Endothelial cell of umbilical vein (primary cell): Measurements from ENCODE around the gene FILIP1L. TPM values are rescaled to one million over a fixed set of nuclear protein-coding genes. Genes with fewer than 3 reads are reported as not detected.

Source experiments
- BruUV-seq: library from RNA; stranded (reverse); fragments of 400-500 nt; replicated peaks from 2 replicates; lab custom pipeline; 2021; lab: Mats Ljungman, UMichigan
- CTCF ChIA-PET: fragments of 300-600, 350-600 bp; sonication (Branson Sonifier 250); formaldehyde crosslinking; loops from one replicate; lab custom pipeline; 2021; ENCODE audit warnings: antibody characterized with exemption, inconsistent platforms; lab: Charles Lee
- POLR2A ChIA-PET: fragments of 300-600, 350-600 bp; sonication (Branson Sonifier 250); formaldehyde crosslinking; loops from one replicate; lab custom pipeline; 2021; ENCODE audit warnings: antibody characterized with exemption, inconsistent platforms; lab: Charles Lee
- DNase-seq: peaks from one replicate; pipeline ENCODE4 v3.0.0-alpha.2; 2011; ENCODE audit warnings: low read depth, low spot score
- FAIRE-seq: peaks from 2 replicates; lab custom pipeline; 2011; peaks lifted over from hg19 to GRCh38; lab: Jason Lieb, UNC
- H2AFZ ChIP-seq: 2 replicates; pipeline ENCODE4 v1.6.0; 2012; ENCODE audit warnings: low read depth, low read length, control low read depth, inconsistent platforms
- H3K27ac ChIP-seq: 2 replicates; pipeline ENCODE4 v1.5.1; 2011; ENCODE audit warnings: low read depth, mild to moderate bottlenecking, control low read depth, low read length, moderate library complexity; ENCODE audit not compliant: insufficient read depth
- H3K27me3 ChIP-seq, 2 experiments: 2 replicates each; pipeline versions ENCODE4 v1.6.0 to v1.6.1; 2011; ENCODE audit warnings: low read length in 2 of 2, mixed read lengths in 1 of 2; ENCODE audit not compliant: control insufficient read depth in 2 of 2, insufficient read depth in 2 of 2
- H3K36me3 ChIP-seq, 2 experiments: 2 replicates in 1 of 2; 3 replicates in 1 of 2; pipeline ENCODE4 v1.5.1; 2011; ENCODE audit warnings: low read length in 2 of 2, mild to moderate bottlenecking in 1 of 2, moderate library complexity in 1 of 2; ENCODE audit not compliant: control insufficient read depth in 2 of 2, insufficient read depth in 2 of 2; ENCODE audit errors: extremely low read depth in 1 of 2
- H3K4me1 ChIP-seq: 3 replicates; pipeline ENCODE4 v1.5.1; 2011; ENCODE audit warnings: mild to moderate bottlenecking, low read length; ENCODE audit not compliant: control insufficient read depth, insufficient read depth; ENCODE audit errors: extremely low read depth
- H3K4me2 ChIP-seq: 2 replicates; pipeline ENCODE4 v1.6.1; 2011; ENCODE audit warnings: low read length, control low read depth, mixed read lengths; ENCODE audit not compliant: insufficient read depth
- H3K4me3 ChIP-seq, 3 experiments: fragments of 200-600 bp in 1 of 3; sonication (generic), shearing (Covaris generic) in 1 of 3; replicated peaks in 1 of 3; 2 replicates each; pipeline ENCODE4 v1.5.1; 2011 to 2016; ENCODE audit warnings: control low read depth in 3 of 3, low read length in 3 of 3, mild to moderate bottlenecking in 2 of 3, inconsistent platforms in 1 of 3, low read depth in 1 of 3, moderate library complexity in 1 of 3; ENCODE audit not compliant: insufficient read depth in 1 of 3
- H3K79me2 ChIP-seq: 2 replicates; pipeline ENCODE4 v1.6.0; 2012; ENCODE audit warnings: low read length, inconsistent platforms; ENCODE audit not compliant: control insufficient read depth, insufficient read depth
- H3K9ac ChIP-seq: replicated peaks from 2 replicates; pipeline ENCODE3; 2011; ENCODE audit warnings: low read length, control low read depth; ENCODE audit not compliant: insufficient read depth; ENCODE audit errors: extremely low read depth
- H3K9me1 ChIP-seq: replicated peaks from 3 replicates; pipeline ENCODE4 v1.6.0; 2011; ENCODE audit warnings: mild to moderate bottlenecking, low read length; ENCODE audit not compliant: control insufficient read depth, insufficient read depth; ENCODE audit errors: extremely low read depth
- H3K9me3 ChIP-seq: replicated peaks from 2 replicates; pipeline ENCODE4 v1.5.1; 2012; ENCODE audit warnings: low read length, inconsistent platforms; ENCODE audit not compliant: control insufficient read depth, insufficient read depth
- H4K20me1 ChIP-seq: replicated peaks from 2 replicates; pipeline ENCODE3; 2011; ENCODE audit warnings: mild to moderate bottlenecking, low read length; ENCODE audit not compliant: control insufficient read depth, insufficient read depth; ENCODE audit errors: extremely low read depth
- EZH2 ChIP-seq: IDR thresholded peaks from 2 replicates; pipeline ENCODE4 v1.6.1; 2012; ENCODE audit warnings: borderline replicate concordance, low read depth, mild to moderate bottlenecking, moderate library complexity, low read length, inconsistent platforms; ENCODE audit not compliant: severe bottlenecking
- FOS ChIP-seq: IDR thresholded peaks from 2 replicates; pipeline ENCODE4 v1.6.1; 2011; ENCODE audit warnings: mild to moderate bottlenecking, low read length, moderate library complexity, borderline replicate concordance; ENCODE audit not compliant: insufficient read depth
- GATA2 ChIP-seq: IDR thresholded peaks from 2 replicates; pipeline ENCODE4 v1.7.0; 2011; ENCODE audit warnings: low read depth, mild to moderate bottlenecking, moderate library complexity, mixed read lengths, low read length; ENCODE audit not compliant: insufficient read length, insufficient read depth
- JUN ChIP-seq: IDR thresholded peaks from 2 replicates; pipeline ENCODE4 v1.6.1; 2011; ENCODE audit warnings: borderline replicate concordance, low read depth; ENCODE audit not compliant: insufficient read length, insufficient read depth
- MYC ChIP-seq: IDR thresholded peaks from one replicate; pipeline ENCODE4 v1.6.1; 2011; ENCODE audit warnings: mild to moderate bottlenecking, low read depth, low read length
- POLR2A ChIP-seq: IDR thresholded peaks from 2 replicates; pipeline ENCODE4 v1.6.1; 2012; ENCODE audit warnings: low read depth, mild to moderate bottlenecking, control low read depth, low read length
- POLR2AphosphoS5 ChIP-seq: IDR thresholded peaks from 2 replicates; pipeline ENCODE4 v1.6.1; 2012; ENCODE audit warnings: low read depth, mild to moderate bottlenecking, control low read depth, low read length, moderate library complexity; ENCODE audit not compliant: insufficient read depth
- dilution Hi-C: fragments of 300-500 bp; cut with MboI; formaldehyde crosslinking; loops from one replicate; pipeline ENCODE4 v1.15.0; 2019; ENCODE audit warnings: low sequenced_read_pairs; ENCODE audit not compliant: extremely low pct_ligation_motif_present
- intact Hi-C: fragments of 100-400 bp; cut with micrococcal nuclease; formaldehyde crosslinking; loops from one replicate; pipeline ENCODE4 v1.10.0; 2022
- polyA plus RNA-seq, 4 experiments: library from polyadenylated mRNA; depleted of rRNA in 3 of 4; stranded (reverse) in 3 of 4; unstranded in 1 of 4; fragments of >200 nt; gene quantifications; 2 replicates each; pipeline versions ENCODE4 v1.2.1 to v1.2.3, GENCODE V29; 2011 to 2012; ENCODE audit warnings: missing spikeins in 1 of 4
- total RNA-seq: library from RNA; stranded (reverse); gene quantifications from 2 replicates; pipeline ENCODE4 v1.2.3, GENCODE V29; 2021
- TF ChIP-seq, protein P1 (sequence below), 2 donors: IDR thresholded peaks; 1 replicate in 1 of 2; 2 replicates in 1 of 2; pipeline ENCODE4 v1.5.1; 2011; ENCODE audit warnings: low read length in 2 of 2, mild to moderate bottlenecking in 2 of 2, moderate library complexity in 2 of 2, control low read depth in 1 of 2, inconsistent platforms in 1 of 2, low read depth in 1 of 2; ENCODE audit not compliant: insufficient read depth in 1 of 2; ENCODE audit errors: extremely low read depth in 1 of 2
- TF ChIP-seq, protein P2 (sequence below): IDR thresholded peaks from 2 replicates; pipeline ENCODE4 v1.6.1; 2011; ENCODE audit not compliant: insufficient read depth, insufficient read length

Gene FILIP1L
- total and polyA plus RNA-seq, 2 donors (not counting 3 experiments of a cell fraction or from before 2014, with no cell fraction given), result 26.0 to 29.9 TPM

DNA sequence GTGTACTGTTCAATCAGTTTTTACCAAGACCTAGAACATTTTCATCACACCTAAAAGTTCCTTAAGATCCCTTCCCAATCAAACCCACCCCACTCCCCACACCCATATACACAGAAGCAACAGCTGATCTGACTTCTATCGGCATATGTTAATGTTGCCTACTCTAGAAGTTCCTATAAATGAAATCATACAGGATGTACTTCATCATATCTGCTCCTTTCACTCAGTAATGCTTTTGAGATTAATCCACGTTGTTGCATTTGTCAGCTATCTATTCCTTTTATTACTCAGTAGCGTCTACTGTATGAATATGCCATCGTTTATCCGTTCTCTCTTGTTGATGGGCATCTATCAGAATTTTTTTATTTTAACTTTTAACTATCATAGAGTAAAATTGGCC, 14.3 kb upstream of the FILIP1L start:
- TF ChIP-seq, protein P1, sequence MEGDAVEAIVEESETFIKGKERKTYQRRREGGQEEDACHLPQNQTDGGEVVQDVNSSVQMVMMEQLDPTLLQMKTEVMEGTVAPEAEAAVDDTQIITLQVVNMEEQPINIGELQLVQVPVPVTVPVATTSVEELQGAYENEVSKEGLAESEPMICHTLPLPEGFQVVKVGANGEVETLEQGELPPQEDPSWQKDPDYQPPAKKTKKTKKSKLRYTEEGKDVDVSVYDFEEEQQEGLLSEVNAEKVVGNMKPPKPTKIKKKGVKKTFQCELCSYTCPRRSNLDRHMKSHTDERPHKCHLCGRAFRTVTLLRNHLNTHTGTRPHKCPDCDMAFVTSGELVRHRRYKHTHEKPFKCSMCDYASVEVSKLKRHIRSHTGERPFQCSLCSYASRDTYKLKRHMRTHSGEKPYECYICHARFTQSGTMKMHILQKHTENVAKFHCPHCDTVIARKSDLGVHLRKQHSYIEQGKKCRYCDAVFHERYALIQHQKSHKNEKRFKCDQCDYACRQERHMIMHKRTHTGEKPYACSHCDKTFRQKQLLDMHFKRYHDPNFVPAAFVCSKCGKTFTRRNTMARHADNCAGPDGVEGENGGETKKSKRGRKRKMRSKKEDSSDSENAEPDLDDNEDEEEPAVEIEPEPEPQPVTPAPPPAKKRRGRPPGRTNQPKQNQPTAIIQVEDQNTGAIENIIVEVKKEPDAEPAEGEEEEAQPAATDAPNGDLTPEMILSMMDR (IDR thresholded peaks at IDR 0.05; ENCODE audit: extremely low read depth in 1 of 2, insufficient read depth in 1 of 2, low read depth in 1 of 2, low read length in 2 of 2), result no peak
- TF ChIP-seq FOS (no peak), GATA2 (no peak), POLR2A (no peak), POLR2AphosphoS5 (no peak), EZH2 (no peak), MYC (no peak), JUN (no peak)
- TF ChIP-seq, protein P2, sequence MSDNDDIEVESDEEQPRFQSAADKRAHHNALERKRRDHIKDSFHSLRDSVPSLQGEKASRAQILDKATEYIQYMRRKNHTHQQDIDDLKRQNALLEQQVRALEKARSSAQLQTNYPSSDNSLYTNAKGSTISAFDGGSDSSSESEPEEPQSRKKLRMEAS, result no peak
- Histone ChIP-seq H3K9me1 (no peaks in the 10 kb centered on the region), H3K27ac (no peak overlapping the region), H3K4me2 (no peak overlapping the region), H3K4me1 (peaks cover 18% of the 10 kb centered on the region), H3K9me3 (no peaks in the 10 kb centered on the region), H3K27me3 (no peaks in the 10 kb centered on the region), H2AFZ (no peak overlapping the region), H3K36me3 (no peaks in the 10 kb centered on the region), H3K79me2 (no peaks in the 10 kb centered on the region), H3K4me3 (no peak overlapping the region), H3K9ac (no peak overlapping the region), H4K20me1 (no peaks in the 10 kb centered on the region)
- DNase-seq (no peak), FAIRE-seq (no peak)
- no TSS peak for BruUV-seq
- ChIA-PET CTCF (no interaction called here), POLR2A (no interaction called here)
- dilution Hi-C loops, result no loop called here
- intact Hi-C loops, result no loop called here
